Dendritic cell treated with granulocyte-macrophage colony-stimulating factor and Interleukin-4, amounts not matched to agents 40 ng/mL and 50 ng/mL, for 4 days (primary cell): ENCODE data around the gene TIMP2.
A peak's percentile ranks its signal among the peaks of the same experiment; 100 is the strongest.
"Not testable (repeated sequence)": the region's sequence is repeated elsewhere in the genome, so short reads cannot be mapped to it uniquely, and the experiment has no call there.

Experiments used
- H3K27ac Mint-ChIP-seq: one replicate; pipeline ENCODE4 v1.8.0; 2022; ENCODE audit warnings: mild to moderate bottlenecking, mixed read lengths
- H3K27me3 Mint-ChIP-seq: one replicate; pipeline ENCODE4 v1.8.0; 2022; ENCODE audit warnings: mild to moderate bottlenecking, mixed read lengths
- H3K36me3 Mint-ChIP-seq: one replicate; pipeline ENCODE4 v1.8.0; 2022; ENCODE audit warnings: low read depth, mixed read lengths
- H3K4me1 Mint-ChIP-seq: one replicate; pipeline ENCODE4 v1.8.0; 2022; ENCODE audit warnings: low read depth, mixed read lengths
- H3K4me3 Mint-ChIP-seq: one replicate; pipeline ENCODE4 v1.8.0; 2022; ENCODE audit warnings: mild to moderate bottlenecking, moderate library complexity, mixed read lengths
- H3K9me3 Mint-ChIP-seq: one replicate; pipeline ENCODE4 v1.8.0; 2022; ENCODE audit warnings: mixed read lengths
- intact Hi-C: fragments of 100-400 bp; cut with micrococcal nuclease; formaldehyde crosslinking; loops from one replicate; pipeline ENCODE4 v1.15.0; 2022

Gene TIMP2

GRCh38 chr17:78890498-78890897 lies 34.7 kb downstream of the TIMP2 start:
- intact Hi-C loops = loop anchor here (2.0 kb wide), 2 partner anchors 20 to 34 kb away; partner anchors contain the start of gene TIMP2
- H3K27ac Mint-ChIP-seq = peak overlapping the region; percentile 87
- peaks cover 79% of the 10 kb centered on the region for H3K36me3 Mint-ChIP-seq
- peaks cover 95% of the 10 kb centered on the region for H3K4me1 Mint-ChIP-seq
- no peaks in the 10 kb centered on the region for H3K27me3 Mint-ChIP-seq
- no peaks in the 10 kb centered on the region for H3K9me3 Mint-ChIP-seq
- H3K4me3 Mint-ChIP-seq = peak overlapping the region; percentile 51

GRCh38 chr17:78890096-78890495 lies 35.1 kb downstream of the TIMP2 start:
- Mint-ChIP-seq H3K27ac (peak overlapping the region; percentile 87), H3K4me3 (peak overlapping the region; percentile 30), H3K36me3 (peaks cover 83% of the 10 kb centered on the region), H3K4me1 (peaks cover 95% of the 10 kb centered on the region)
- intact Hi-C loops = loop anchor here (2.0 kb wide), 2 partner anchors 21 to 35 kb away; partner anchors contain the start of gene TIMP2
- H3K27me3 Mint-ChIP-seq, H3K9me3 Mint-ChIP-seq: not testable (repeated sequence)

DNA sequence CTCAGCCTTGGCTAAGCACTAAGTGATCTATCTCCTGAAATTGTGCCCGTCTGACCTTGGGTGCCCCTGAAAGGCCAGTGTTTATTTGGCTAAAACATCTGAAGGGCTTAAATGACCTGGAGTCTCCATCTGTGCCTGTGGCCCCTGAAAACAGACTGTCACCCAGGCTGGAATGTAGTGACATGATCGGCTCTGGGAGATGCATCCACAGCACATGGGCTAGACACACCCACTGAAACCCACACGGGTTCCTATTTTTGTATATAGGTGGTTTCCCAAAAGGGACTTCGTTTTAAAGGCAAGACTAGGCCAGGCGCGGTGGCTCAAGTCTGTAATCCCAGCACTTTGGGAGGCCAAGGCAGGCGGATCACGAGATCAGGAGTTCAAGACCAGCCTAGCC lies 35.7 kb downstream of the TIMP2 start:
- Mint-ChIP-seq H3K9me3 (no peaks in the 10 kb centered on the region), H3K27me3 (no peaks in the 10 kb centered on the region), H3K36me3 (peaks cover 88% of the 10 kb centered on the region), H3K4me1 (peaks cover 95% of the 10 kb centered on the region), H3K4me3 (peak overlapping the region; percentile 30), H3K27ac (peak overlapping the region; percentile 87)
- intact Hi-C loops = no loop called here

DNA sequence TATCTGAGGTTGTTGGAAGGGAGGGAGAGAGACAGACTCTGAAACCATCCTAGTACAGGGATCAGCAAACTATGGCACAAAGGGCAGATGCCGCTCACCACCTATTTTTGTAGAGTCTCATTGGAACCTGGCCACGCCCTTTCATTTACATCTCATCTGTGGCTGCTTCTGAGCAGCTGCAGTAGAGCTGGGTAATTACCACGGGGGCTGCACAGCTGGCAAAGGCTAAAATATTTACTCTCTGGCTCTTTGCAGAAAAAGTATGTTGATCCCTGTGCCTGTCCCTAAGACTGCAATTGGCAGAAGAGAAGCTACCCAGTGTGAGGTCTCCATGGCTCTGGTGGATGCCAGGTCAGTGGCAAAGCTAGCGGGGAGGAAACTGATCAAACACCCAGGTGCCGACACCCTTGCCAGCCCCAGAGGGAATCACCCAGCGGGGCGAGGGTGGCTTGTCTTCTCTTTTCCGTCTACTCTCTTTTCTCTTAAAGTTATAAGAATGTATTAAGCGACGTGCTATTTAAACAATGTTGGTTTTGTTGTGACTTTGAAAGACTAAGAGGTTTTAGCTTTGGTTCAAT lies 36.2 kb downstream of the TIMP2 start:
- peak overlapping the region; percentile 87 for H3K27ac Mint-ChIP-seq
- no peaks in the 10 kb centered on the region for H3K27me3 Mint-ChIP-seq
- H3K4me1 Mint-ChIP-seq = peaks cover 95% of the 10 kb centered on the region
- no peak overlapping the region for H3K4me3 Mint-ChIP-seq
- H3K36me3 Mint-ChIP-seq = peaks cover 87% of the 10 kb centered on the region
- intact Hi-C loops = no loop called here
- no peaks in the 10 kb centered on the region for H3K9me3 Mint-ChIP-seq

DNA sequence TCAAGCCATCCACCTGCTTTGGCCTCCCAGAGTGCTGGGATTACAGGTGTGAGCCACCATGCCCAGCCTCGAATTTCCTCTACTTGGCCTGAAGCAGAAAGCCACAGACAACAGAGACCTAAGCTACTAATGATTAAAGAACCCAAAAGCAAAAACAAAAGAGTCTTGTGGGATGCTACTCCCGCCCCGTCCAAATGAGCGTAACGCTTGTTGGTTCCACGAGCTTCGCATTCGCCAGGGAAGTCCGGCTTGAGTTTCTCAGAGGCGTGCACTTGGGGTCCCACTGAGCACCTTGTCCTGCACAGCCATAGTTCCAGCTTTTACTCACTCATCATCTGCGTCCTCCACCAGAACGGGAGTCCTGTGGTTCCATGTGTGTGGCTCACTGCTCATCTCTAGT lies 38.2 kb downstream of the TIMP2 start:
- Mint-ChIP-seq H3K36me3 (peaks cover 67% of the 10 kb centered on the region), H3K9me3 (no peaks in the 10 kb centered on the region), H3K4me3 (no peak overlapping the region), H3K27me3 (no peaks in the 10 kb centered on the region), H3K27ac (peak overlapping the region; percentile 97), H3K4me1 (peaks cover 95% of the 10 kb centered on the region)
- intact Hi-C loops = no loop called here

GRCh38 chr17:78885956-78886355 lies 39.2 kb downstream of the TIMP2 start:
- no peaks in the 10 kb centered on the region for H3K27me3 Mint-ChIP-seq
- intact Hi-C loops = no loop called here
- H3K36me3 Mint-ChIP-seq = peaks cover 66% of the 10 kb centered on the region
- no peaks in the 10 kb centered on the region for H3K9me3 Mint-ChIP-seq
- peaks cover 95% of the 10 kb centered on the region for H3K4me1 Mint-ChIP-seq
- H3K4me3 Mint-ChIP-seq = no peak overlapping the region
- H3K27ac Mint-ChIP-seq = peak overlapping the region; percentile 97

DNA sequence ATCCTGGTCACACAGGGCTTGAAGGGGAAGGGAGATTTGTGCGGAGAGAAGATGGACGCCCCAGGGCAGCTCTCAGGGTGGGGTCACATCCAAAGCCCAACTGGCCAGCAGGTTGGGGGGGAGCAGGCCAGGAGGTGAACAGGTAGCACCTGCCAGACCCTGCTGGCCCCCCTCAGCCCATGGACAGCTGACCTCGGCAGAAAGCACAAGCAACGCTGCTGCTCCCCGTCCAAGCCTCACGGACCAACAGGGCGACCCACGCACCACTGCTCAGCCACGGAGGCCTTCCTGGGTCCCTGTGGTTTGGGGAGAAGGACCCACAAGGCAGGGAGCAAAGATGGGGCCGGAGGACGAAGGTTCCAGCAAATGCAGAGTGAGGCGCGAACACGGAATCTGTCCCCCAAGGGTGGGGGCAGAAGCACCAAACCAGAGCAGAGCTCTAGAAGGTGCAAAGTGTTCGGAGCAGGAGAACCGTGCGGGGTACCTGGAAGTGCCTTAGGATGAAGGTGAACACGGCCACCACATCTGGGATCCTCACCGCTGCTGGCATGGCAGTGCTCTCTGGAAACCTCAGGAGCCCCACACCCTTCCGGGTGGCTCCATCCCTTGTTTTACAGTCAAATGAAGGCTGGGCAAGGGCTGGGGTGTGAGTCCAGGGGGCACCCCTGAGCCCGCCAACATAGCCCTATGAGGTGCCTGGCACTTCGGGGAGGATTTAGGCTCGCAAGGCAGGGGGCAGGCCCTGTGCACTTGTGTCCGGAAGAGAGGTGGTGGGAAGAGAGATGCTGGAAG lies 40.1 kb downstream of the TIMP2 start:
- no peaks in the 10 kb centered on the region for H3K9me3 Mint-ChIP-seq
- H3K4me3 Mint-ChIP-seq = peak overlapping the region; percentile 69
- H3K36me3 Mint-ChIP-seq = peaks cover 67% of the 10 kb centered on the region
- H3K27me3 Mint-ChIP-seq = no peaks in the 10 kb centered on the region
- intact Hi-C loops = no loop called here
- peaks cover 93% of the 10 kb centered on the region for H3K4me1 Mint-ChIP-seq
- peak overlapping the region; percentile 97 for H3K27ac Mint-ChIP-seq

GRCh38 chr17:78884148-78884825 lies 40.9 kb downstream of the TIMP2 start:
- Mint-ChIP-seq H3K27me3 (no peaks in the 10 kb centered on the region), H3K27ac (peak overlapping the region; percentile 97), H3K4me3 (peak overlapping the region; percentile 69), H3K36me3 (peaks cover 70% of the 10 kb centered on the region), H3K4me1 (peaks cover 93% of the 10 kb centered on the region), H3K9me3 (no peaks in the 10 kb centered on the region)
- intact Hi-C loops = no loop called here

- Mint-ChIP-seq H3K36me3 (peaks cover 70% of the 10 kb centered on the region), H3K27me3 (no peaks in the 10 kb centered on the region), H3K4me1 (peaks cover 93% of the 10 kb centered on the region), H3K27ac (peak overlapping the region; percentile 97), H3K4me3 (peak overlapping the region; percentile 69), H3K9me3 (no peaks in the 10 kb centered on the region)
- intact Hi-C loops = loop anchor here (2.0 kb wide), 1 partner anchor 17 kb away; no protein-coding TSS in a partner anchor
These were observed 41.6 kb downstream of the TIMP2 start for GRCh38 chr17:78883533-78884131.

GRCh38 chr17:78883089-78883532 lies 42.1 kb downstream of the TIMP2 start:
- Mint-ChIP-seq H3K4me3 (peak overlapping the region; percentile 69), H3K27me3 (no peaks in the 10 kb centered on the region), H3K27ac (peak overlapping the region; percentile 97), H3K4me1 (peaks cover 93% of the 10 kb centered on the region), H3K36me3 (peaks cover 70% of the 10 kb centered on the region), H3K9me3 (no peaks in the 10 kb centered on the region)
- intact Hi-C loops = loop anchor here (2.0 kb wide), 1 partner anchor 16 kb away; no protein-coding TSS in a partner anchor

GRCh38 chr17:78882540-78883088 lies 42.6 kb downstream of the TIMP2 start:
- H3K36me3 Mint-ChIP-seq = peaks cover 70% of the 10 kb centered on the region
- H3K27me3 Mint-ChIP-seq = no peaks in the 10 kb centered on the region
- H3K9me3 Mint-ChIP-seq = no peaks in the 10 kb centered on the region
- H3K27ac Mint-ChIP-seq = peak overlapping the region; percentile 97
- H3K4me1 Mint-ChIP-seq = peaks cover 91% of the 10 kb centered on the region
- H3K4me3 Mint-ChIP-seq = peak overlapping the region; percentile 69
- intact Hi-C loops = loop anchor here (2.0 kb wide), 1 partner anchor 16 kb away; no protein-coding TSS in a partner anchor

DNA sequence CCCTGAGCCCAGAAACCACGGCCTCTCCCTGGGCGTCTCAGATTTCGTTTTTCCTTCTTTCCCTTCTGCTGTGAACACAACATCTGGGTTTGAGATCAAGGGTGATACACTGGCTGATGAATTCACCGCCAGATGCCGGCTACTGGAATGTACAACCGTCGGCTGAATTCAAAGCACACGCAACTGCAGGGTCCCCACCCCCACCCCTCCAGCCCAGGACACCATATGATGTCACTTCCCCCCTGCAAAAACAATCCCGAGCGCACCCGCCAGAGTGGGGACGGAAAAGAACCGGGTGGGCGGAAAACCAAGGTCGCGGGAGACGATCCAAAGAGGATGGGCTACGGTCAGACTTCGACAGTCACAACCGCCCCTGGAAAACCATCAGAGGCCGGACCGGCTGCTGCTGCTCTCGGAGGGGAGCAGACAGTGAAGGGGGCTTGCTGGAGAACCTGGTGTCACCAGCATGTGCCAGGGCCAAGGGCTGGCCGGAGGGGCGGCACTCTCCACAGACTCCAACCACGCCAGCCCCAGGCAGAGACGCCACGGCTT lies 45.5 kb downstream of the TIMP2 start:
- intact Hi-C loops = no loop called here
- H3K4me1 Mint-ChIP-seq = peaks cover 90% of the 10 kb centered on the region

GRCh38 chr17:78878871-78879527 lies 46.2 kb downstream of the TIMP2 start:
- Mint-ChIP-seq H3K4me1 (peaks cover 89% of the 10 kb centered on the region), H3K36me3 (peaks cover 59% of the 10 kb centered on the region), H3K27ac (peak overlapping the region; percentile 97), H3K27me3 (no peaks in the 10 kb centered on the region), H3K9me3 (no peaks in the 10 kb centered on the region), H3K4me3 (peak overlapping the region; percentile 52)
- intact Hi-C loops = no loop called here

More for the DNA sequence above, 45.5 kb downstream of the TIMP2 start:
- H3K9me3 Mint-ChIP-seq = no peaks in the 10 kb centered on the region
- no peaks in the 10 kb centered on the region for H3K27me3 Mint-ChIP-seq
- H3K36me3 Mint-ChIP-seq = peaks cover 54% of the 10 kb centered on the region
- peak overlapping the region; percentile 52 for H3K4me3 Mint-ChIP-seq
- H3K27ac Mint-ChIP-seq = peak overlapping the region; percentile 97
